SK-N-SH treated with all-trans-retinoic acid at 6 μM for 48 hours (cell line): Measurements from ENCODE around the gene UBE2Q2.
A peak's percentile ranks its signal among the peaks of the same experiment; 100 is the strongest.

Experiments used
- ATAC-seq: fragments of 200-7000 bp; cut with Tn5 transposase; 3 replicates; pipeline ENCODE4 v1.9.1; 2020; ENCODE audit warnings: mild to moderate bottlenecking, moderate library complexity
- ARNTL ChIP-seq: fragments of 450-650 bp; formaldehyde crosslinking; IDR thresholded peaks from 2 replicates; pipeline ENCODE4 v1.5.0; 2020; ENCODE audit warnings: low read depth, mild to moderate bottlenecking, moderate library complexity, borderline replicate concordance
- CSDC2 ChIP-seq: fragments of 250-450 bp; sonication (Bioruptor Pico); IDR thresholded peaks from 2 replicates; pipeline ENCODE4 v1.5.0; 2020; ENCODE audit warnings: mild to moderate bottlenecking, moderate library complexity
- ISL1 ChIP-seq: fragments of 250-450 bp; sonication (Bioruptor Pico); IDR thresholded peaks from 2 replicates; pipeline ENCODE4 v2.1.2; 2022; ENCODE audit warnings: mild to moderate bottlenecking, moderate library complexity
- OSR1 ChIP-seq: fragments of 250-450 bp; sonication (Bioruptor Pico); IDR thresholded peaks from 2 replicates; pipeline ENCODE4 v1.8.0; 2022; ENCODE audit warnings: moderate library complexity, mild to moderate bottlenecking, inconsistent platforms
- PPARA ChIP-seq: fragments of 250-450 bp; sonication (Bioruptor Pico); IDR thresholded peaks from 2 replicates; pipeline ENCODE4 v1.5.0; 2020; ENCODE audit warnings: mild to moderate bottlenecking, borderline replicate concordance
- RARB ChIP-seq: fragments of 250-450 bp; sonication (Bioruptor Pico); IDR thresholded peaks from 2 replicates; pipeline ENCODE4 v1.8.0; 2021; ENCODE audit warnings: mild to moderate bottlenecking, moderate library complexity
- SNAI2 ChIP-seq: fragments of 250-450 bp; sonication (Bioruptor Pico); IDR thresholded peaks from 2 replicates; pipeline ENCODE4 v1.5.0; 2020; ENCODE audit warnings: mild to moderate bottlenecking, moderate library complexity
- TCF4 ChIP-seq: fragments of 250-450 bp; sonication (Bioruptor Pico); IDR thresholded peaks from 2 replicates; pipeline ENCODE4 v1.8.0; 2021; ENCODE audit warnings: mild to moderate bottlenecking, moderate library complexity, borderline replicate concordance
- ZC3H10 ChIP-seq: fragments of 250-450 bp; sonication (Bioruptor Pico); IDR thresholded peaks from 2 replicates; pipeline ENCODE4 v1.5.1; 2021; ENCODE audit warnings: mild to moderate bottlenecking, moderate library complexity
- ZNF565 ChIP-seq: fragments of 450-650 bp; formaldehyde crosslinking; conservative IDR thresholded peaks from 2 replicates; pipeline ENCODE4 v1.5.0; 2020; ENCODE audit warnings: low read depth, mild to moderate bottlenecking, moderate library complexity
- ZNF70 ChIP-seq: fragments of 450-650 bp; formaldehyde crosslinking; IDR thresholded peaks from 2 replicates; pipeline ENCODE4 v1.5.0; 2020; ENCODE audit warnings: mild to moderate bottlenecking, moderate library complexity
- TF ChIP-seq, protein P1 (sequence below): fragments of 250-450 bp; sonication (Bioruptor Pico); IDR thresholded peaks from 2 replicates; pipeline ENCODE4 v1.5.0; 2020; ENCODE audit warnings: mild to moderate bottlenecking, moderate library complexity
- TF ChIP-seq, protein P2 (sequence below): fragments of 250-450 bp; sonication (Bioruptor Pico); IDR thresholded peaks from 2 replicates; pipeline ENCODE4 v1.8.0; 2021; ENCODE audit warnings: low read depth, mild to moderate bottlenecking, moderate library complexity, borderline replicate concordance
- TF ChIP-seq, protein P3 (sequence below): fragments of 250-450 bp; sonication (Bioruptor Pico); IDR thresholded peaks from 2 replicates; pipeline ENCODE4 v1.8.0; 2020; ENCODE audit warnings: mild to moderate bottlenecking, moderate library complexity, borderline replicate concordance
- TF ChIP-seq, protein P4 (sequence below): fragments of 250-450 bp; sonication (Bioruptor Pico); IDR thresholded peaks from 2 replicates; pipeline ENCODE4 v1.5.1; 2021; ENCODE audit warnings: mild to moderate bottlenecking, moderate library complexity
- TF ChIP-seq, protein P5 (sequence below): fragments of 250-450 bp; sonication (Bioruptor Pico); IDR thresholded peaks from 2 replicates; pipeline ENCODE4 v1.5.1; 2020; ENCODE audit warnings: low read depth, mild to moderate bottlenecking, moderate library complexity

UBE2Q2 gene

DNA sequence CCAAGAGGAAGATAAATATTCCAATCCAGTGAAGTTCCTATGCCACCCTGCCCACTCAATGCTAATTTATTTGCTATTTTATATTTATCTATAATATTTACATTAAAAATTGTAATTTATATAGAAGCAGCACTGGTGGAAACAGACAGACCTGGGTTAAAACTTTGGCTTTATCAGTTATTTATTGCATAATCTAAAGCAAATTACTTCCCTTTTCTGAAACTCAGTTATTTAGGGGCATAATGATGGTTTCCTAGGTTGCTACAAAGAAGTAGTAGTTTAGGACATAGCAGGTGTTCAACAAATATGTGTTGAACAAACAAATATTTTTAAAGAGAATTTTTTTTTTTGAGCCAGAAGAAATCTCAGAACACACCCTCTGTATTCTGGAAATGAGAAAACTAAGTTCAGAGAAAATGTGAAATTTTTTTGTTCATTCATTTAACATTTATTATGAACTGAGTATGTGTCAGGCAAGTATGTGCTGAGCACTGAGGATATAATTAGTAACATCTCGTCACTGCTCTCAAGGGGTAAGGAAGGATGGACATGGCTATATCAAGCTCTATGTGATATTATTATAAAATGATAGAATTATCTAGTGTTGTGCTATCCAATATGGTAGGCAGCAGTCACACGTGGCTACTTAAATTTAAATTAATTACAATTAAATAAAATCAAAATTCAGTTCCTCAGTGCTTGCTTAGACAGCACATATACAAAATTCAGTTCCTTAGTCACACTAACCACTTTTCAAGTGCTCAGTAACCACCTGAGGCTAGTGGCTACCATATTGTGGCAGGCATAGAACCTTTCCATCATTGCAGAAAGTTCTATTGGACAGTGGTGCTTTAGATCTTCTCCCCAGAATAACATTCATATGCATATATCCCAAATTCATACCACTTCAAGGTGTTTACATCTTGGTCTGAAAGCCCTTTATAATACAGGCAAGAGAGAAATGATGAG, 7.0 kb upstream of the UBE2Q2 start:
- ATAC-seq, result no peak; the same call in 2 of the 3 replicates
- no peak for TF ChIP-seq ARNTL (CRISPR knock-in tag)
- TF ChIP-seq OSR1 (CRISPR knock-in tag), result no peak
- no peak for TF ChIP-seq PPARA (CRISPR knock-in tag)
- TF ChIP-seq, protein P1, sequence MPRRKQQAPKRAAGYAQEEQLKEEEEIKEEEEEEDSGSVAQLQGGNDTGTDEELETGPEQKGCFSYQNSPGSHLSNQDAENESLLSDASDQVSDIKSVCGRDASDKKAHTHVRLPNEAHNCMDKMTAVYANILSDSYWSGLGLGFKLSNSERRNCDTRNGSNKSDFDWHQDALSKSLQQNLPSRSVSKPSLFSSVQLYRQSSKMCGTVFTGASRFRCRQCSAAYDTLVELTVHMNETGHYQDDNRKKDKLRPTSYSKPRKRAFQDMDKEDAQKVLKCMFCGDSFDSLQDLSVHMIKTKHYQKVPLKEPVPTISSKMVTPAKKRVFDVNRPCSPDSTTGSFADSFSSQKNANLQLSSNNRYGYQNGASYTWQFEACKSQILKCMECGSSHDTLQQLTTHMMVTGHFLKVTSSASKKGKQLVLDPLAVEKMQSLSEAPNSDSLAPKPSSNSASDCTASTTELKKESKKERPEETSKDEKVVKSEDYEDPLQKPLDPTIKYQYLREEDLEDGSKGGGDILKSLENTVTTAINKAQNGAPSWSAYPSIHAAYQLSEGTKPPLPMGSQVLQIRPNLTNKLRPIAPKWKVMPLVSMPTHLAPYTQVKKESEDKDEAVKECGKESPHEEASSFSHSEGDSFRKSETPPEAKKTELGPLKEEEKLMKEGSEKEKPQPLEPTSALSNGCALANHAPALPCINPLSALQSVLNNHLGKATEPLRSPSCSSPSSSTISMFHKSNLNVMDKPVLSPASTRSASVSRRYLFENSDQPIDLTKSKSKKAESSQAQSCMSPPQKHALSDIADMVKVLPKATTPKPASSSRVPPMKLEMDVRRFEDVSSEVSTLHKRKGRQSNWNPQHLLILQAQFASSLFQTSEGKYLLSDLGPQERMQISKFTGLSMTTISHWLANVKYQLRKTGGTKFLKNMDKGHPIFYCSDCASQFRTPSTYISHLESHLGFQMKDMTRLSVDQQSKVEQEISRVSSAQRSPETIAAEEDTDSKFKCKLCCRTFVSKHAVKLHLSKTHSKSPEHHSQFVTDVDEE (CRISPR knock-in tag), result no peak
- no peak for TF ChIP-seq ZNF565 (CRISPR knock-in tag)
- TF ChIP-seq TCF4 (CRISPR knock-in tag), result no peak
- TF ChIP-seq RARB, result no peak
- no peak for TF ChIP-seq ZC3H10 (CRISPR knock-in tag)
- TF ChIP-seq, protein P2, sequence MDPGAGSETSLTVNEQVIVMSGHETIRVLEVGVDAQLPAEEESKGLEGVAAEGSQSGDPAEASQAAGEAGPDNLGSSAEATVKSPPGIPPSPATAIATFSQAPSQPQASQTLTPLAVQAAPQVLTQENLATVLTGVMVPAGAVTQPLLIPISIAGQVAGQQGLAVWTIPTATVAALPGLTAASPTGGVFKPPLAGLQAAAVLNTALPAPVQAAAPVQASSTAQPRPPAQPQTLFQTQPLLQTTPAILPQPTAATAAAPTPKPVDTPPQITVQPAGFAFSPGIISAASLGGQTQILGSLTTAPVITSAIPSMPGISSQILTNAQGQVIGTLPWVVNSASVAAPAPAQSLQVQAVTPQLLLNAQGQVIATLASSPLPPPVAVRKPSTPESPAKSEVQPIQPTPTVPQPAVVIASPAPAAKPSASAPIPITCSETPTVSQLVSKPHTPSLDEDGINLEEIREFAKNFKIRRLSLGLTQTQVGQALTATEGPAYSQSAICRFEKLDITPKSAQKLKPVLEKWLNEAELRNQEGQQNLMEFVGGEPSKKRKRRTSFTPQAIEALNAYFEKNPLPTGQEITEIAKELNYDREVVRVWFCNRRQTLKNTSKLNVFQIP (CRISPR knock-in tag), result no peak
- TF ChIP-seq, protein P3, sequence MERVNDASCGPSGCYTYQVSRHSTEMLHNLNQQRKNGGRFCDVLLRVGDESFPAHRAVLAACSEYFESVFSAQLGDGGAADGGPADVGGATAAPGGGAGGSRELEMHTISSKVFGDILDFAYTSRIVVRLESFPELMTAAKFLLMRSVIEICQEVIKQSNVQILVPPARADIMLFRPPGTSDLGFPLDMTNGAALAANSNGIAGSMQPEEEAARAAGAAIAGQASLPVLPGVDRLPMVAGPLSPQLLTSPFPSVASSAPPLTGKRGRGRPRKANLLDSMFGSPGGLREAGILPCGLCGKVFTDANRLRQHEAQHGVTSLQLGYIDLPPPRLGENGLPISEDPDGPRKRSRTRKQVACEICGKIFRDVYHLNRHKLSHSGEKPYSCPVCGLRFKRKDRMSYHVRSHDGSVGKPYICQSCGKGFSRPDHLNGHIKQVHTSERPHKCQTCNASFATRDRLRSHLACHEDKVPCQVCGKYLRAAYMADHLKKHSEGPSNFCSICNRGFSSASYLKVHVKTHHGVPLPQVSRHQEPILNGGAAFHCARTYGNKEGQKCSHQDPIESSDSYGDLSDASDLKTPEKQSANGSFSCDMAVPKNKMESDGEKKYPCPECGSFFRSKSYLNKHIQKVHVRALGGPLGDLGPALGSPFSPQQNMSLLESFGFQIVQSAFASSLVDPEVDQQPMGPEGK, result no peak
- TF ChIP-seq, protein P4, sequence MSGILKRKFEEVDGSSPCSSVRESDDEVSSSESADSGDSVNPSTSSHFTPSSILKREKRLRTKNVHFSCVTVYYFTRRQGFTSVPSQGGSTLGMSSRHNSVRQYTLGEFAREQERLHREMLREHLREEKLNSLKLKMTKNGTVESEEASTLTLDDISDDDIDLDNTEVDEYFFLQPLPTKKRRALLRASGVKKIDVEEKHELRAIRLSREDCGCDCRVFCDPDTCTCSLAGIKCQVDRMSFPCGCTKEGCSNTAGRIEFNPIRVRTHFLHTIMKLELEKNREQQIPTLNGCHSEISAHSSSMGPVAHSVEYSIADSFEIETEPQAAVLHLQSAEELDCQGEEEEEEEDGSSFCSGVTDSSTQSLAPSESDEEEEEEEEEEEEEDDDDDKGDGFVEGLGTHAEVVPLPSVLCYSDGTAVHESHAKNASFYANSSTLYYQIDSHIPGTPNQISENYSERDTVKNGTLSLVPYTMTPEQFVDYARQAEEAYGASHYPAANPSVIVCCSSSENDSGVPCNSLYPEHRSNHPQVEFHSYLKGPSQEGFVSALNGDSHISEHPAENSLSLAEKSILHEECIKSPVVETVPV, result no peak
- TF ChIP-seq CSDC2 (CRISPR knock-in tag), result no peak
- TF ChIP-seq ZNF70 (CRISPR knock-in tag), result no peak
- TF ChIP-seq, protein P5, sequence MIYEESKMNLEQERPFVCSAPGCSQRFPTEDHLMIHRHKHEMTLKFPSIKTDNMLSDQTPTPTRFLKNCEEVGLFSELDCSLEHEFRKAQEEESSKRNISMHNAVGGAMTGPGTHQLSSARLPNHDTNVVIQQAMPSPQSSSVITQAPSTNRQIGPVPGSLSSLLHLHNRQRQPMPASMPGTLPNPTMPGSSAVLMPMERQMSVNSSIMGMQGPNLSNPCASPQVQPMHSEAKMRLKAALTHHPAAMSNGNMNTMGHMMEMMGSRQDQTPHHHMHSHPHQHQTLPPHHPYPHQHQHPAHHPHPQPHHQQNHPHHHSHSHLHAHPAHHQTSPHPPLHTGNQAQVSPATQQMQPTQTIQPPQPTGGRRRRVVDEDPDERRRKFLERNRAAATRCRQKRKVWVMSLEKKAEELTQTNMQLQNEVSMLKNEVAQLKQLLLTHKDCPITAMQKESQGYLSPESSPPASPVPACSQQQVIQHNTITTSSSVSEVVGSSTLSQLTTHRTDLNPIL (CRISPR knock-in tag), result no peak
- TF ChIP-seq SNAI2, result no peak

DNA sequence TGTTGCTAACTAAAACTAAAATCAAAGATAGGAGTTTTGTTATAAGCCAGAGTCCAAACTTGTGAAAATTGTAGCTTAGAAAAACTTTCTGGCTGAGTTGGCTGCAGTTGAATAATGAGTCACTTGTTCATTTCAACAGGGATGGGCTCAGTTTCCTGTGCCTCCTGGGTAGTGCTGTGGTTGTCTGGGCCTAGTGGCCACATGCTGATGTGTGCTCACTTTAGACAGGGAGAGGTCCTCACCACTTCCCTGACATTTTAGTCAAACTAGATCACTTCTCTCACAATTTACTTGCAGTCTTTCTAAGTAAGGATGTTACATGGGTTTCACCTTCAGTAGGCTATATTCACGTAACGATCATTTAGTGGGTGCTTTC, 6.3 kb upstream of the UBE2Q2 start:
- peak; percentile 71 for ATAC-seq
- TF ChIP-seq ISL1 (CRISPR knock-in tag), result no peak
- TF ChIP-seq, protein P3, result no peak
- TF ChIP-seq, protein P2 (CRISPR knock-in tag), result no peak
- TF ChIP-seq, all 23 proteins: peak for 0
